Measurements from ENCODE around the gene KIF16B.

GRCh38 chr20:16243470-16243869 is 329.8 kb downstream of the KIF16B start:
- TF ChIP-seq, protein P1, sequence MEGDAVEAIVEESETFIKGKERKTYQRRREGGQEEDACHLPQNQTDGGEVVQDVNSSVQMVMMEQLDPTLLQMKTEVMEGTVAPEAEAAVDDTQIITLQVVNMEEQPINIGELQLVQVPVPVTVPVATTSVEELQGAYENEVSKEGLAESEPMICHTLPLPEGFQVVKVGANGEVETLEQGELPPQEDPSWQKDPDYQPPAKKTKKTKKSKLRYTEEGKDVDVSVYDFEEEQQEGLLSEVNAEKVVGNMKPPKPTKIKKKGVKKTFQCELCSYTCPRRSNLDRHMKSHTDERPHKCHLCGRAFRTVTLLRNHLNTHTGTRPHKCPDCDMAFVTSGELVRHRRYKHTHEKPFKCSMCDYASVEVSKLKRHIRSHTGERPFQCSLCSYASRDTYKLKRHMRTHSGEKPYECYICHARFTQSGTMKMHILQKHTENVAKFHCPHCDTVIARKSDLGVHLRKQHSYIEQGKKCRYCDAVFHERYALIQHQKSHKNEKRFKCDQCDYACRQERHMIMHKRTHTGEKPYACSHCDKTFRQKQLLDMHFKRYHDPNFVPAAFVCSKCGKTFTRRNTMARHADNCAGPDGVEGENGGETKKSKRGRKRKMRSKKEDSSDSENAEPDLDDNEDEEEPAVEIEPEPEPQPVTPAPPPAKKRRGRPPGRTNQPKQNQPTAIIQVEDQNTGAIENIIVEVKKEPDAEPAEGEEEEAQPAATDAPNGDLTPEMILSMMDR (conservative IDR thresholded peaks at IDR 0.05; ENCODE audit: low read depth in 2 of 2), result no peak
- TF ChIP-seq NANOG (IDR thresholded peaks at IDR 0.05; ENCODE audit: borderline replicate concordance), result no peak
- TF ChIP-seq JUNB (IDR thresholded peaks at IDR 0.05; ENCODE audit: unreplicated experiment), result no peak
- TF ChIP-seq EZH2 (IDR thresholded peaks at IDR 0.05; ENCODE audit: low read depth, unreplicated experiment), result no peak
- TF ChIP-seq, protein P2, sequence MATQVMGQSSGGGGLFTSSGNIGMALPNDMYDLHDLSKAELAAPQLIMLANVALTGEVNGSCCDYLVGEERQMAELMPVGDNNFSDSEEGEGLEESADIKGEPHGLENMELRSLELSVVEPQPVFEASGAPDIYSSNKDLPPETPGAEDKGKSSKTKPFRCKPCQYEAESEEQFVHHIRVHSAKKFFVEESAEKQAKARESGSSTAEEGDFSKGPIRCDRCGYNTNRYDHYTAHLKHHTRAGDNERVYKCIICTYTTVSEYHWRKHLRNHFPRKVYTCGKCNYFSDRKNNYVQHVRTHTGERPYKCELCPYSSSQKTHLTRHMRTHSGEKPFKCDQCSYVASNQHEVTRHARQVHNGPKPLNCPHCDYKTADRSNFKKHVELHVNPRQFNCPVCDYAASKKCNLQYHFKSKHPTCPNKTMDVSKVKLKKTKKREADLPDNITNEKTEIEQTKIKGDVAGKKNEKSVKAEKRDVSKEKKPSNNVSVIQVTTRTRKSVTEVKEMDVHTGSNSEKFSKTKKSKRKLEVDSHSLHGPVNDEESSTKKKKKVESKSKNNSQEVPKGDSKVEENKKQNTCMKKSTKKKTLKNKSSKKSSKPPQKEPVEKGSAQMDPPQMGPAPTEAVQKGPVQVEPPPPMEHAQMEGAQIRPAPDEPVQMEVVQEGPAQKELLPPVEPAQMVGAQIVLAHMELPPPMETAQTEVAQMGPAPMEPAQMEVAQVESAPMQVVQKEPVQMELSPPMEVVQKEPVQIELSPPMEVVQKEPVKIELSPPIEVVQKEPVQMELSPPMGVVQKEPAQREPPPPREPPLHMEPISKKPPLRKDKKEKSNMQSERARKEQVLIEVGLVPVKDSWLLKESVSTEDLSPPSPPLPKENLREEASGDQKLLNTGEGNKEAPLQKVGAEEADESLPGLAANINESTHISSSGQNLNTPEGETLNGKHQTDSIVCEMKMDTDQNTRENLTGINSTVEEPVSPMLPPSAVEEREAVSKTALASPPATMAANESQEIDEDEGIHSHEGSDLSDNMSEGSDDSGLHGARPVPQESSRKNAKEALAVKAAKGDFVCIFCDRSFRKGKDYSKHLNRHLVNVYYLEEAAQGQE (IDR thresholded peaks at IDR 0.05; ENCODE audit: unreplicated experiment), result no peak
- TF ChIP-seq, protein P3, sequence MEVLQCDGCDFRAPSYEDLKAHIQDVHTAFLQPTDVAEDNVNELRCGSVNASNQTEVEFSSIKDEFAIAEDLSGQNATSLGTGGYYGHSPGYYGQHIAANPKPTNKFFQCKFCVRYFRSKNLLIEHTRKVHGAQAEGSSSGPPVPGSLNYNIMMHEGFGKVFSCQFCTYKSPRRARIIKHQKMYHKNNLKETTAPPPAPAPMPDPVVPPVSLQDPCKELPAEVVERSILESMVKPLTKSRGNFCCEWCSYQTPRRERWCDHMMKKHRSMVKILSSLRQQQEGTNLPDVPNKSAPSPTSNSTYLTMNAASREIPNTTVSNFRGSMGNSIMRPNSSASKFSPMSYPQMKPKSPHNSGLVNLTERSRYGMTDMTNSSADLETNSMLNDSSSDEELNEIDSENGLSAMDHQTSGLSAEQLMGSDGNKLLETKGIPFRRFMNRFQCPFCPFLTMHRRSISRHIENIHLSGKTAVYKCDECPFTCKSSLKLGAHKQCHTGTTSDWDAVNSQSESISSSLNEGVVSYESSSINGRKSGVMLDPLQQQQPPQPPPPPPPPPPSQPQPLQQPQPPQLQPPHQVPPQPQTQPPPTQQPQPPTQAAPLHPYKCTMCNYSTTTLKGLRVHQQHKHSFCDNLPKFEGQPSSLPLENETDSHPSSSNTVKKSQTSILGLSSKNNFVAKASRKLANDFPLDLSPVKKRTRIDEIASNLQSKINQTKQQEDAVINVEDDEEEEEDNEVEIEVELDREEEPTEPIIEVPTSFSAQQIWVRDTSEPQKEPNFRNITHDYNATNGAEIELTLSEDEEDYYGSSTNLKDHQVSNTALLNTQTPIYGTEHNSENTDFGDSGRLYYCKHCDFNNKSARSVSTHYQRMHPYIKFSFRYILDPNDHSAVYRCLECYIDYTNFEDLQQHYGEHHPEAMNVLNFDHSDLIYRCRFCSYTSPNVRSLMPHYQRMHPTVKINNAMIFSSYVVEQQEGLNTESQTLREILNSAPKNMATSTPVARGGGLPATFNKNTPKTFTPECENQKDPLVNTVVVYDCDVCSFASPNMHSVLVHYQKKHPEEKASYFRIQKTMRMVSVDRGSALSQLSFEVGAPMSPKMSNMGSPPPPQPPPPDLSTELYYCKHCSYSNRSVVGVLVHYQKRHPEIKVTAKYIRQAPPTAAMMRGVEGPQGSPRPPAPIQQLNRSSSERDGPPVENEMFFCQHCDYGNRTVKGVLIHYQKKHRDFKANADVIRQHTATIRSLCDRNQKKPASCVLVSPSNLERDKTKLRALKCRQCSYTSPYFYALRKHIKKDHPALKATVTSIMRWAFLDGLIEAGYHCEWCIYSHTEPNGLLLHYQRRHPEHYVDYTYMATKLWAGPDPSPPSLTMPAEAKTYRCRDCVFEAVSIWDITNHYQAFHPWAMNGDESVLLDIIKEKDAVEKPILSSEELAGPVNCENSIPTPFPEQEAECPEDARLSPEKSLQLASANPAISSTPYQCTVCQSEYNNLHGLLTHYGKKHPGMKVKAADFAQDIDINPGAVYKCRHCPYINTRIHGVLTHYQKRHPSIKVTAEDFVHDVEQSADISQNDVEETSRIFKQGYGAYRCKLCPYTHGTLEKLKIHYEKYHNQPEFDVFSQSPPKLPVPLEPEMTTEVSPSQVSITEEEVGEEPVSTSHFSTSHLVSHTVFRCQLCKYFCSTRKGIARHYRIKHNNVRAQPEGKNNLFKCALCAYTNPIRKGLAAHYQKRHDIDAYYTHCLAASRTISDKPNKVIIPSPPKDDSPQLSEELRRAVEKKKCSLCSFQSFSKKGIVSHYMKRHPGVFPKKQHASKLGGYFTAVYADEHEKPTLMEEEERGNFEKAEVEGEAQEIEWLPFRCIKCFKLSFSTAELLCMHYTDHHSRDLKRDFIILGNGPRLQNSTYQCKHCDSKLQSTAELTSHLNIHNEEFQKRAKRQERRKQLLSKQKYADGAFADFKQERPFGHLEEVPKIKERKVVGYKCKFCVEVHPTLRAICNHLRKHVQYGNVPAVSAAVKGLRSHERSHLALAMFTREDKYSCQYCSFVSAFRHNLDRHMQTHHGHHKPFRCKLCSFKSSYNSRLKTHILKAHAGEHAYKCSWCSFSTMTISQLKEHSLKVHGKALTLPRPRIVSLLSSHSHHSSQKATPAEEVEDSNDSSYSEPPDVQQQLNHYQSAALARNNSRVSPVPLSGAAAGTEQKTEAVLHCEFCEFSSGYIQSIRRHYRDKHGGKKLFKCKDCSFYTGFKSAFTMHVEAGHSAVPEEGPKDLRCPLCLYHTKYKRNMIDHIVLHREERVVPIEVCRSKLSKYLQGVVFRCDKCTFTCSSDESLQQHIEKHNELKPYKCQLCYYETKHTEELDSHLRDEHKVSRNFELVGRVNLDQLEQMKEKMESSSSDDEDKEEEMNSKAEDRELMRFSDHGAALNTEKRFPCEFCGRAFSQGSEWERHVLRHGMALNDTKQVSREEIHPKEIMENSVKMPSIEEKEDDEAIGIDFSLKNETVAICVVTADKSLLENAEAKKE (CRISPR knock-in tag; IDR thresholded peaks at IDR 0.05), result no peak
- no peak for TF ChIP-seq EZH2phosphoT487 (IDR thresholded peaks at IDR 0.05; ENCODE audit: unreplicated experiment)
- no peak for TF ChIP-seq POLR2AphosphoS5 (IDR thresholded peaks at IDR 0.05; ENCODE audit: low read depth)

Measured in GM23338 (cell line).